OCI-LY7 (cell line): ENCODE results near the gene LRPAP1. TPM values are rescaled to one million over a fixed set of nuclear protein-coding genes. Genes with fewer than 3 reads are reported as not detected.
"Not testable (repeated sequence)": the region's sequence is repeated elsewhere in the genome, so short reads cannot be mapped to it uniquely, and the experiment has no call there.

Experiments
- Bru-seq: library from RNA; stranded (reverse); fragments of 400-500 nt; gene quantifications from one replicate; lab custom pipeline; 2021; lab: Mats Ljungman, UMichigan
- BruChase-seq, 2 experiments: library from RNA; stranded (reverse); fragments of 400-500 nt; gene quantifications; one replicate each; lab custom pipeline; 2021; lab: Mats Ljungman, UMichigan
- BruUV-seq: library from RNA; stranded (reverse); fragments of 400-500 nt; replicated peaks from 2 replicates; lab custom pipeline; 2021; lab: Mats Ljungman, UMichigan
- CTCF ChIA-PET: fragments of 300-600 bp; sonication (Branson Sonifier 250); formaldehyde crosslinking; loops from one replicate; lab custom pipeline; 2022; ENCODE audit warnings: antibody characterized with exemption; ENCODE audit not compliant: unreplicated experiment; lab: Charles Lee
- POLR2A ChIA-PET: fragments of 300-600 bp; sonication (Branson Sonifier 250); formaldehyde crosslinking; loops from one replicate; lab custom pipeline; 2022; ENCODE audit warnings: antibody characterized with exemption; lab: Charles Lee
- DNase-seq: peaks from one replicate; pipeline ENCODE4 v3.0.0-alpha.2; 2015; ENCODE audit warnings: low spot score
- H2AFZ ChIP-seq: fragments of 200-600 bp; sonication (generic), shearing (Covaris generic); 2 replicates; pipeline ENCODE4 v1.6.1; 2014; ENCODE audit warnings: mild to moderate bottlenecking, antibody characterized with exemption, low read length, moderate library complexity
- H3K27ac ChIP-seq: fragments of 200-600 bp; sonication (generic); 2 replicates; pipeline ENCODE4 v1.5.1; 2014; ENCODE audit warnings: mixed run types, low read depth, mild to moderate bottlenecking, moderate library complexity, low read length, inconsistent platforms; ENCODE audit not compliant: poor library complexity, severe bottlenecking
- H3K36me3 ChIP-seq: fragments of 200-600 bp; sonication (generic); 2 replicates; pipeline ENCODE4 v1.6.1; 2014; ENCODE audit warnings: mild to moderate bottlenecking, antibody characterized with exemption, low read length, moderate library complexity, mixed read lengths; ENCODE audit not compliant: insufficient read depth
- H3K4me1 ChIP-seq: fragments of 200-600 bp; sonication (generic); 2 replicates; pipeline ENCODE4 v1.5.1; 2014; ENCODE audit warnings: mild to moderate bottlenecking, low read length; ENCODE audit not compliant: insufficient read depth, poor library complexity, severe bottlenecking
- H3K4me2 ChIP-seq: fragments of 200-600 bp; sonication (generic); 2 replicates; pipeline ENCODE4 v1.6.1; 2014; ENCODE audit warnings: mild to moderate bottlenecking, low read length
- H3K4me3 ChIP-seq: fragments of 200-600 bp; sonication (generic); 2 replicates; pipeline ENCODE4 v1.5.1; 2014; ENCODE audit warnings: mild to moderate bottlenecking, low read depth, low read length; ENCODE audit not compliant: poor library complexity, severe bottlenecking
- H3K79me2 ChIP-seq: fragments of 200-600 bp; sonication (generic); 2 replicates; pipeline ENCODE4 v1.6.1; 2016; ENCODE audit warnings: low read depth, mild to moderate bottlenecking, low read length, moderate library complexity, mixed read lengths; ENCODE audit not compliant: insufficient read depth
- H3K9me2 ChIP-seq: fragments of 200-600 bp; sonication (generic); 2 replicates; pipeline ENCODE4 v1.6.1; 2016; ENCODE audit warnings: mild to moderate bottlenecking, low read length, mixed read lengths; ENCODE audit not compliant: insufficient read depth
- H3K9me3 ChIP-seq: fragments of 200-600 bp; sonication (generic); 2 replicates; pipeline ENCODE4 v1.6.1; 2014; ENCODE audit warnings: mild to moderate bottlenecking, mixed run types, low read length, mixed read lengths
- H4K20me1 ChIP-seq: fragments of 200-600 bp; sonication (generic); 2 replicates; pipeline ENCODE4 v1.6.1; 2014; ENCODE audit warnings: mild to moderate bottlenecking, antibody characterized with exemption, low read length, moderate library complexity, mixed read lengths; ENCODE audit not compliant: insufficient read depth
- EZH2phosphoT487 ChIP-seq: fragments of 200-600 bp; sonication (generic); IDR thresholded peaks from 2 replicates; pipeline ENCODE4 v1.6.1; 2018; ENCODE audit warnings: low read depth, borderline replicate concordance, mild to moderate bottlenecking, mixed run types, antibody characterized with exemption, low read length, moderate library complexity, mixed read lengths
- intact Hi-C: fragments of 100-400 bp; cut with micrococcal nuclease; formaldehyde crosslinking; loops from one replicate; pipeline ENCODE4 v1.10.0; 2022; ENCODE audit not compliant: unreplicated experiment
- long read RNA-seq: library from polyadenylated mRNA; stranded (forward); transcript quantifications from one replicate; pipeline ENCODE4 v2.0.0, GENCODE V29; 2022
- total RNA-seq, 2 experiments: library from RNA; depleted of rRNA in 1 of 2; stranded (reverse); fragments of >200 nt in 1 of 2; shearing (Covaris generic) in 1 of 2; gene quantifications; 2 replicates each; pipeline ENCODE4 v1.2.3, GENCODE V29; 2014 to 2022
- TF ChIP-seq, protein P1 (sequence below): fragments of 200-600 bp; sonication (generic); conservative IDR thresholded peaks from 2 replicates; pipeline ENCODE4 v1.5.1; 2014; ENCODE audit warnings: mild to moderate bottlenecking, antibody characterized with exemption, low read length, moderate library complexity, mixed read lengths

Gene LRPAP1
- 51.5 and 54.7 TPM in 2 replicates for total RNA-seq (2014; rRNA removed; shearing (Covaris generic))
- total RNA-seq (2022), result 45.7 and 46.2 TPM in 2 replicates
- Bru-seq, nascent RNA, result percentile 54 among the genes with signal in this experiment
- percentile 67 among the genes with signal in this experiment for BruChase-seq, experiment 1, labeled RNA remaining after a 6-hour chase
- BruChase-seq, experiment 2, labeled RNA remaining after a 2-hour chase, result percentile 71 among the genes with signal in this experiment
- long read RNA-seq, full-length matches to known transcripts, result 119 of 142 reads
- long read RNA-seq, partial matches to known transcripts, result 17 of 142 reads
- long read RNA-seq, other reads (novel, unspliced or antisense), result 6 of 142 reads

DNA sequence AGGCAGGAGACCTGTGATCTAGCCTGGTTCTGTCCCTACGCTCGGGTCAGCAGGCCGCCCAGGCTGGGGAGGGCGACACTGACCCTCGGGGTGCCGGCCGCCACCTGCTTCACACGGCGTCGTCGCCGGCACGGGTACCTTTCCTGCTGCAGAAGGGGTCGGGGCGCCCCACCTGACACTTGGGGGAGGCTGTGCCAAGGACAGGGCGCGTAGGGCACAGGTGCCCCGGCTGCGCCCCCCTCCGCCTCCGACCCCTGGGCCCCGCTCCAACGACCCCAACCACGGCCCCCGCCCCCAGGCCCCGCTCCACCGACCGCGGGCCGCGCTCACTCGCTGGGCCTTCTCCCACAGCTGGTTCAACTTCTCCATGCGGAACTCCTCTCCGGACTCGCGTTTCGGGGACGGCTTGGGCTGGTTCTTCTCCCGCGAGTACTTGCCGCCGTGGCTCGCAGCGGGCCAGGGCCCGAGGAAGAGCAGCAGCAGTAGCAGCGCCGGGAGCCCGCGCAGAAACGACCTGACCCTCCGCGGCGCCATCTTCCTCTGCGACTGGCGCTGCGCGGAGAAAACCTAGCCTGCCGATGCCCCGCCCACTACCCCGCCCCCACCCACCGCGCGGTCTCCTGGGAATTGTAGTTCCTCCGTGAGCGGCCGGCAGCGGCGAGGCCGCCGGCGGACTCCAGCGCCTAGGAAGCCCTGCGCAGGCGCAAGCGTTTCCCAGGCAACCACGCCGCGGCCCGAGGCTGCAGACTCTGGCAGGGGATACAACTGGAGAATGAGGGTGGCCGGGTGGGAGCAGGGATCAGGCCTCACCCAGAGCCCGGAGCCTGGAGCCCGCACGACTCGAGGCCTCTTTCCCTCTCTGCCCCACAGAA is at the start of gene LRPAP1:
Gene LRPAP1 (minus strand): TSS at position 544 of the 872 bp plus-strand sequence. CDS start 10 bp downstream, at position 534.
- Histone ChIP-seq H3K79me2 (peaks cover 9% of the 10 kb centered on the region; the same call in 1 of the 2 replicates), H3K9me2 (no peaks in the 10 kb centered on the region), H3K9me3 (no peaks in the 10 kb centered on the region), H3K27ac (peak within 1 kb of the TSS; percentile 32), H2AFZ (peak within 1 kb of the TSS; percentile 60; the same call in 1 of the 2 replicates), H4K20me1 (peaks cover 14% of the 10 kb centered on the region; the same call in 1 of the 2 replicates), H3K4me3 (peak within 1 kb of the TSS; percentile 97), H3K4me2 (peak within 1 kb of the TSS; percentile 98), H3K4me1 (peaks cover 25% of the 10 kb centered on the region), H3K36me3 (peaks cover 16% of the 10 kb centered on the region; the same call in 1 of the 2 replicates)
- no peak for TF ChIP-seq EZH2phosphoT487
- TF ChIP-seq, protein P1, sequence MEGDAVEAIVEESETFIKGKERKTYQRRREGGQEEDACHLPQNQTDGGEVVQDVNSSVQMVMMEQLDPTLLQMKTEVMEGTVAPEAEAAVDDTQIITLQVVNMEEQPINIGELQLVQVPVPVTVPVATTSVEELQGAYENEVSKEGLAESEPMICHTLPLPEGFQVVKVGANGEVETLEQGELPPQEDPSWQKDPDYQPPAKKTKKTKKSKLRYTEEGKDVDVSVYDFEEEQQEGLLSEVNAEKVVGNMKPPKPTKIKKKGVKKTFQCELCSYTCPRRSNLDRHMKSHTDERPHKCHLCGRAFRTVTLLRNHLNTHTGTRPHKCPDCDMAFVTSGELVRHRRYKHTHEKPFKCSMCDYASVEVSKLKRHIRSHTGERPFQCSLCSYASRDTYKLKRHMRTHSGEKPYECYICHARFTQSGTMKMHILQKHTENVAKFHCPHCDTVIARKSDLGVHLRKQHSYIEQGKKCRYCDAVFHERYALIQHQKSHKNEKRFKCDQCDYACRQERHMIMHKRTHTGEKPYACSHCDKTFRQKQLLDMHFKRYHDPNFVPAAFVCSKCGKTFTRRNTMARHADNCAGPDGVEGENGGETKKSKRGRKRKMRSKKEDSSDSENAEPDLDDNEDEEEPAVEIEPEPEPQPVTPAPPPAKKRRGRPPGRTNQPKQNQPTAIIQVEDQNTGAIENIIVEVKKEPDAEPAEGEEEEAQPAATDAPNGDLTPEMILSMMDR, result no peak
- CTCF ChIA-PET, result no interaction called here
- intact Hi-C loops, result no loop called here
- BruUV-seq, result no TSS peak
- peak; percentile 88 for DNase-seq
- POLR2A ChIA-PET, result no interaction called here

DNA sequence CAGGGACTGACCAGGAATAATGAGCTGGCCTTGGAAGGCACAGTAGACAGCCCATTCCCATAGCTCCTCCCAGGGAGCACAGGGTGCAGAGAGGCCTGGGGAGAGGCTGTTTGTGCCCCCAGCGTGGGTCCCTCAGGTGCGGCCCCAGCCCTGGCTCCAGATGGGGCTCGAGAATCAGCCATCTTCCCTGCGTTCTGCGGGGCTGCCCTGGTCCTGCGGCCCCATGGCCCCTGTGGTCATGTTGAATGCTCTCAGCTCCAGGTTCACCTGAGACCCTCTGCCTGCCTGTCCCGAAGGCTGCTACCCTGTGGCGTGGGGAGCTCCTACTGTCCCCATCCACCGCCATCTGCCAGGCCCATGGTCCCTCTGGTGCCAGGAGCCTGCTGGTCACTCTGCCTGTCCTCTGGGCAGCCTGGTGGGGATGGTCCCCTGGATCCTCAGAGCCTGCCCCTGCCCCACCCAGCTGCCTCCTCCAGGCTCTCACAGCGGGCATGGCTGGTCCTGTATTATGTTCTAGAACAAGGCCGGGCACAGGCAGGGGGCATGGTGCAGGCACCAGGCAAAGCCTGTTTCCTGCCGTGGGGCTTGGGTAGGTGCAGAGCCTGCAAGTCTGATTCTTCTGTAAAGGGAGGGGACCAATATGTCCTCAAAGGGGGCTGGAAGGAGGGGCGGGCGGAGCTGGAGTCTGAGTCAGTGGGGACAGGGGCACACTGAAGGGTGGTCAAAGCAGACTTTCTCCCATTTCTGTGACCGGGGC is 49.3 kb upstream of the LRPAP1 start:
- intact Hi-C loops, CTCF ChIA-PET, H3K9me3 ChIP-seq, BruUV-seq, H3K9me2 ChIP-seq, H3K27ac ChIP-seq, DNase-seq, H2AFZ ChIP-seq, H3K36me3 ChIP-seq, H3K4me1 ChIP-seq, H3K79me2 ChIP-seq, POLR2A ChIA-PET, H3K4me2 ChIP-seq, H4K20me1 ChIP-seq, H3K4me3 ChIP-seq: not testable (repeated sequence)

- BruUV-seq, H3K9me3 ChIP-seq, H3K4me2 ChIP-seq, DNase-seq, H3K36me3 ChIP-seq, H3K4me3 ChIP-seq, H3K79me2 ChIP-seq, intact Hi-C loops, POLR2A ChIA-PET, H4K20me1 ChIP-seq, H3K27ac ChIP-seq, H3K4me1 ChIP-seq, CTCF ChIA-PET, H3K9me2 ChIP-seq, H2AFZ ChIP-seq: not testable (repeated sequence)
Measured at GRCh38 chr4:3580859-3581258, 48.6 kb upstream of the LRPAP1 start.

- H3K4me3 ChIP-seq, H2AFZ ChIP-seq, DNase-seq, BruUV-seq, POLR2A ChIA-PET, H4K20me1 ChIP-seq, H3K9me2 ChIP-seq, H3K36me3 ChIP-seq, H3K4me2 ChIP-seq, H3K9me3 ChIP-seq, intact Hi-C loops, H3K27ac ChIP-seq, CTCF ChIA-PET, H3K79me2 ChIP-seq, H3K4me1 ChIP-seq: not testable (repeated sequence)
Measured at GRCh38 chr4:3578527-3579144, 46.4 kb upstream of the LRPAP1 start.

DNA sequence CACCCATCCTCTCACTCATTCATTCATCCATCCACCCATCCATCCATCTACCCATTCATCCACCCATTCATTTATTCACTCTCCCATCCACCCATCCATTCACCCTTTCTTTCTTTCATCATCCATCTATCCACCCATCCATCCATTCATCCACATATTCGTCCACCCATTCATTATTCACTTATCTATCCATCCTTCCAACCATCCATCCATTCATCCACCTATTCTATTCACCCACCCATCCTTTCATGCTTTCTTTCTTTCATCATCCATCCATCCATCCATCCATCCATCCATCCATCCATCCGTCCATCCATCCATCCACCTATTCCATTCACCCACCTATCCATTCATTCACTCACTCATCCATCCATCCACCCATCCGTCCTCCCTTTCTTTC is 45.8 kb upstream of the LRPAP1 start:
- intact Hi-C loops, result not testable (repeated sequence)

More for the DNA sequence above, 45.8 kb upstream of the LRPAP1 start:
- H3K4me2 ChIP-seq, H3K9me3 ChIP-seq, H3K4me1 ChIP-seq, H4K20me1 ChIP-seq, DNase-seq, H3K4me3 ChIP-seq, H3K9me2 ChIP-seq, POLR2A ChIA-PET, CTCF ChIA-PET, H2AFZ ChIP-seq, H3K79me2 ChIP-seq, BruUV-seq, H3K27ac ChIP-seq, H3K36me3 ChIP-seq: not testable (repeated sequence)
